Measurements from ENCODE around the gene SPATA32. TPM values are rescaled to one million over a fixed set of nuclear protein-coding genes. Genes with fewer than 3 reads are reported as not detected.
A peak's percentile ranks its signal among the peaks of the same experiment; 100 is the strongest.

Gene SPATA32
- polyA plus RNA-seq, 2 donors: not detected

- 83% methylated on average over 14 of the region's 14 CpGs for WGBS, 2 donors
- H3K4me1 ChIP-seq (ENCODE audit: control insufficient read depth in 2 of 2, insufficient read depth in 2 of 2, low read length in 1 of 2): peaks cover 9 to 11% of the 10 kb centered on the region in 2 donors
- peaks cover 24 to 43% of the 10 kb centered on the region in 2 donors for H3K36me3 ChIP-seq (ENCODE audit: control insufficient read depth in 2 of 2, insufficient read depth in 2 of 2, low read length in 1 of 2)
- H3K9me3 ChIP-seq (ENCODE audit: control insufficient read depth in 2 of 2, insufficient read depth in 1 of 2, low read depth in 1 of 2, low read length in 1 of 2): no peaks in the 10 kb centered on the region
- no peaks in the 10 kb centered on the region for H3K27me3 ChIP-seq (ENCODE audit: control insufficient read depth in 1 of 2, insufficient read depth in 2 of 2, low read length in 2 of 2)
- no peak overlapping the region for H3K27ac ChIP-seq (ENCODE audit: low read depth in 2 of 2, low read length in 1 of 2)
- H3K4me3 ChIP-seq (ENCODE audit: low read depth in 1 of 2, low read length in 2 of 2): no peak overlapping the region
These were observed 2.5 kb upstream of the SPATA32 start for GRCh38 chr17:45264430-45264829.

GRCh38 chr17:45263477-45263860 is 1.6 kb upstream of the SPATA32 start:
- WGBS, 2 donors: 65 to 69% methylated on average over 7 of the region's 7 CpGs
- Histone ChIP-seq H3K4me1 (ENCODE audit: control insufficient read depth in 2 of 2, insufficient read depth in 2 of 2, low read length in 1 of 2) (peaks cover 9 to 11% of the 10 kb centered on the region in 2 donors), H3K4me3 (ENCODE audit: low read depth in 1 of 2, low read length in 2 of 2) (no peak overlapping the region), H3K27ac (ENCODE audit: low read depth in 2 of 2, low read length in 1 of 2) (peak overlapping the region in 1 of 2 donors; percentile 11), H3K27me3 (ENCODE audit: control insufficient read depth in 1 of 2, insufficient read depth in 2 of 2, low read length in 2 of 2) (no peaks in the 10 kb centered on the region), H3K9me3 (ENCODE audit: control insufficient read depth in 2 of 2, insufficient read depth in 1 of 2, low read depth in 1 of 2, low read length in 1 of 2) (no peaks in the 10 kb centered on the region), H3K36me3 (ENCODE audit: control insufficient read depth in 2 of 2, insufficient read depth in 2 of 2, low read length in 1 of 2) (peaks cover 22 to 37% of the 10 kb centered on the region in 2 donors)

- Histone ChIP-seq H3K27me3 (ENCODE audit: control insufficient read depth in 1 of 2, insufficient read depth in 2 of 2, low read length in 2 of 2) (no peaks in the 10 kb centered on the region), H3K9me3 (ENCODE audit: control insufficient read depth in 2 of 2, insufficient read depth in 1 of 2, low read depth in 1 of 2, low read length in 1 of 2) (no peaks in the 10 kb centered on the region), H3K36me3 (ENCODE audit: control insufficient read depth in 2 of 2, insufficient read depth in 2 of 2, low read length in 1 of 2) (peaks cover 22 to 33% of the 10 kb centered on the region in 2 donors), H3K27ac (ENCODE audit: low read depth in 2 of 2, low read length in 1 of 2) (peak overlapping the region; percentile 14 to 59), H3K4me3 (ENCODE audit: low read depth in 1 of 2, low read length in 2 of 2) (peak overlapping the region; percentile 46 to 54), H3K4me1 (ENCODE audit: control insufficient read depth in 2 of 2, insufficient read depth in 2 of 2, low read length in 1 of 2) (peaks cover 9 to 11% of the 10 kb centered on the region in 2 donors)
- 41 to 44% methylated on average over 18 of the region's 18 CpGs for WGBS, 2 donors
These were observed 902 bp upstream of the SPATA32 start for GRCh38 chr17:45262516-45263476.

GRCh38 chr17:45260204-45260783 is 1.6 kb downstream of the SPATA32 start:
- H3K27ac ChIP-seq (ENCODE audit: low read depth in 2 of 2, low read length in 1 of 2): no peak overlapping the region
- H3K36me3 ChIP-seq (ENCODE audit: control insufficient read depth in 2 of 2, insufficient read depth in 2 of 2, low read length in 1 of 2): peaks cover 10 to 19% of the 10 kb centered on the region in 2 donors
- peaks cover 11 to 13% of the 10 kb centered on the region in 2 donors for H3K4me1 ChIP-seq (ENCODE audit: control insufficient read depth in 2 of 2, insufficient read depth in 2 of 2, low read length in 1 of 2)
- 74 to 76% methylated on average over 7 of the region's 7 CpGs for WGBS, 2 donors
- H3K9me3 ChIP-seq (ENCODE audit: control insufficient read depth in 2 of 2, insufficient read depth in 1 of 2, low read depth in 1 of 2, low read length in 1 of 2): no peaks in the 10 kb centered on the region
- no peaks in the 10 kb centered on the region for H3K27me3 ChIP-seq (ENCODE audit: control insufficient read depth in 1 of 2, insufficient read depth in 2 of 2, low read length in 2 of 2)
- H3K4me3 ChIP-seq (ENCODE audit: low read depth in 1 of 2, low read length in 2 of 2): no peak overlapping the region

GRCh38 chr17:45258981-45259380 is 2.9 kb downstream of the SPATA32 start:
- Histone ChIP-seq H3K27me3 (ENCODE audit: control insufficient read depth in 1 of 2, insufficient read depth in 2 of 2, low read length in 2 of 2) (no peaks in the 10 kb centered on the region), H3K4me3 (ENCODE audit: low read depth in 1 of 2, low read length in 2 of 2) (no peak overlapping the region), H3K27ac (ENCODE audit: low read depth in 2 of 2, low read length in 1 of 2) (no peak overlapping the region), H3K36me3 (ENCODE audit: control insufficient read depth in 2 of 2, insufficient read depth in 2 of 2, low read length in 1 of 2) (peaks cover 0 to 8% of the 10 kb centered on the region in 2 donors), H3K4me1 (ENCODE audit: control insufficient read depth in 2 of 2, insufficient read depth in 2 of 2, low read length in 1 of 2) (peaks cover 11 to 13% of the 10 kb centered on the region in 2 donors), H3K9me3 (ENCODE audit: control insufficient read depth in 2 of 2, insufficient read depth in 1 of 2, low read depth in 1 of 2, low read length in 1 of 2) (peaks cover 0 to under 1% of the 10 kb centered on the region in 2 donors)
- 57 to 67% methylated on average over 5 of the region's 5 CpGs for WGBS, 2 donors

GRCh38 chr17:45257115-45257514 is 4.8 kb downstream of the SPATA32 start:
- H3K9me3 ChIP-seq (ENCODE audit: control insufficient read depth in 2 of 2, insufficient read depth in 1 of 2, low read depth in 1 of 2, low read length in 1 of 2): peaks cover 0 to 1% of the 10 kb centered on the region in 2 donors

GRCh38 chr17:45256114-45256966 is 5.6 kb downstream of the SPATA32 start:
- Histone ChIP-seq H3K27ac (ENCODE audit: low read depth in 2 of 2, low read length in 1 of 2) (no peak overlapping the region), H3K4me3 (ENCODE audit: low read depth in 1 of 2, low read length in 2 of 2) (no peak overlapping the region), H3K4me1 (ENCODE audit: control insufficient read depth in 2 of 2, insufficient read depth in 2 of 2, low read length in 1 of 2) (peaks cover 0 to 3% of the 10 kb centered on the region in 2 donors), H3K9me3 (ENCODE audit: control insufficient read depth in 2 of 2, insufficient read depth in 1 of 2, low read depth in 1 of 2, low read length in 1 of 2) (peaks cover 0 to 1% of the 10 kb centered on the region in 2 donors), H3K36me3 (ENCODE audit: control insufficient read depth in 2 of 2, insufficient read depth in 2 of 2, low read length in 1 of 2) (no peaks in the 10 kb centered on the region), H3K27me3 (ENCODE audit: control insufficient read depth in 1 of 2, insufficient read depth in 2 of 2, low read length in 2 of 2) (no peaks in the 10 kb centered on the region)
- 74 to 79% methylated on average over 14 of the region's 14 CpGs for WGBS, 2 donors

More at GRCh38 chr17:45257115-45257514, 4.8 kb downstream of the SPATA32 start:
- Histone ChIP-seq H3K36me3 (ENCODE audit: control insufficient read depth in 2 of 2, insufficient read depth in 2 of 2, low read length in 1 of 2) (no peaks in the 10 kb centered on the region), H3K27ac (ENCODE audit: low read depth in 2 of 2, low read length in 1 of 2) (no peak overlapping the region), H3K27me3 (ENCODE audit: control insufficient read depth in 1 of 2, insufficient read depth in 2 of 2, low read length in 2 of 2) (no peaks in the 10 kb centered on the region), H3K4me1 (ENCODE audit: control insufficient read depth in 2 of 2, insufficient read depth in 2 of 2, low read length in 1 of 2) (peaks cover 2 to 3% of the 10 kb centered on the region in 2 donors), H3K4me3 (ENCODE audit: low read depth in 1 of 2, low read length in 2 of 2) (no peak overlapping the region)
- WGBS, 2 donors: 79 to 87% methylated on average over 11 to 16 of the region's 16 CpGs

GRCh38 chr17:45255358-45255757 is 6.5 kb downstream of the SPATA32 start:
- 96 to 97% methylated on average over 8 of the region's 8 CpGs for WGBS, 2 donors
- Histone ChIP-seq H3K36me3 (ENCODE audit: control insufficient read depth in 2 of 2, insufficient read depth in 2 of 2, low read length in 1 of 2) (no peaks in the 10 kb centered on the region), H3K27ac (ENCODE audit: low read depth in 2 of 2, low read length in 1 of 2) (no peak overlapping the region), H3K4me3 (ENCODE audit: low read depth in 1 of 2, low read length in 2 of 2) (no peak overlapping the region), H3K9me3 (ENCODE audit: control insufficient read depth in 2 of 2, insufficient read depth in 1 of 2, low read depth in 1 of 2, low read length in 1 of 2) (peaks cover 0 to 1% of the 10 kb centered on the region in 2 donors), H3K4me1 (ENCODE audit: control insufficient read depth in 2 of 2, insufficient read depth in 2 of 2, low read length in 1 of 2) (peaks cover 0 to 3% of the 10 kb centered on the region in 2 donors), H3K27me3 (ENCODE audit: control insufficient read depth in 1 of 2, insufficient read depth in 2 of 2, low read length in 2 of 2) (no peaks in the 10 kb centered on the region)

GRCh38 chr17:45253879-45254278 is 8.0 kb downstream of the SPATA32 start:
- WGBS, 2 donors: 87 to 95% methylated on average over 4 of the region's 4 CpGs
- no peak overlapping the region for H3K4me3 ChIP-seq (ENCODE audit: low read depth in 1 of 2, low read length in 2 of 2)

More at GRCh38 chr17:45253879-45254278, 8.0 kb downstream of the SPATA32 start:
- H3K36me3 ChIP-seq (ENCODE audit: control insufficient read depth in 2 of 2, insufficient read depth in 2 of 2, low read length in 1 of 2): no peaks in the 10 kb centered on the region
- no peaks in the 10 kb centered on the region for H3K27me3 ChIP-seq (ENCODE audit: control insufficient read depth in 1 of 2, insufficient read depth in 2 of 2, low read length in 2 of 2)
- no peak overlapping the region for H3K27ac ChIP-seq (ENCODE audit: low read depth in 2 of 2, low read length in 1 of 2)
- H3K9me3 ChIP-seq (ENCODE audit: control insufficient read depth in 2 of 2, insufficient read depth in 1 of 2, low read depth in 1 of 2, low read length in 1 of 2): peaks cover 0 to 1% of the 10 kb centered on the region in 2 donors
- H3K4me1 ChIP-seq (ENCODE audit: control insufficient read depth in 2 of 2, insufficient read depth in 2 of 2, low read length in 1 of 2): peaks cover 0 to 3% of the 10 kb centered on the region in 2 donors
